WTC11 (cell line): ENCODE results near the gene SSNA1. TPM values are rescaled to one million over a fixed set of nuclear protein-coding genes. Genes with fewer than 3 reads are reported as not detected.

Source experiments
- ATAC-seq: fragments of 200-7000 bp; cut with Tn5 transposase; 2 replicates; pipeline ENCODE4 v1.10.0; 2021; ENCODE audit warnings: mild to moderate bottlenecking, moderate library complexity
- CTCF ChIA-PET: fragments of 300-600 bp; sonication (Branson Sonifier 250); formaldehyde crosslinking; loops from one replicate; lab custom pipeline; 2021; ENCODE audit warnings: antibody characterized with exemption; lab: Charles Lee
- POLR2A ChIA-PET: fragments of 350-600 bp; sonication (Branson Sonifier 250); formaldehyde crosslinking; loops from one replicate; lab custom pipeline; 2021; ENCODE audit warnings: antibody characterized with exemption; lab: Charles Lee
- DNase-seq: peaks from one replicate; pipeline ENCODE4 v3.0.0; 2021; ENCODE audit warnings: low spot score
- H3K27ac Mint-ChIP-seq: 2 replicates; pipeline ENCODE4 v1.8.0; 2021; ENCODE audit warnings: mixed read lengths
- H3K27me3 Mint-ChIP-seq: 2 replicates; pipeline ENCODE4 v1.8.0; 2021; ENCODE audit warnings: low read depth, mild to moderate bottlenecking, moderate library complexity, mixed read lengths
- H3K36me3 Mint-ChIP-seq: 2 replicates; pipeline ENCODE4 v1.8.0; 2021; ENCODE audit warnings: mixed read lengths
- H3K4me1 Mint-ChIP-seq: 2 replicates; pipeline ENCODE4 v1.8.0; 2022; ENCODE audit warnings: mixed read lengths
- H3K4me3 Mint-ChIP-seq: 2 replicates; pipeline ENCODE4 v1.8.0; 2021; ENCODE audit warnings: mild to moderate bottlenecking, moderate library complexity, mixed read lengths
- H3K9me3 Mint-ChIP-seq: 2 replicates; pipeline ENCODE4 v1.8.0; 2021; ENCODE audit warnings: mixed read lengths
- ATF1 ChIP-seq: sonication (generic); formaldehyde crosslinking; IDR thresholded peaks from 2 replicates; pipeline ENCODE4 v1.8.1; 2023; ENCODE audit warnings: mild to moderate bottlenecking, moderate library complexity, missing genetic modification reagents
- CREM ChIP-seq: sonication (generic); formaldehyde crosslinking; IDR thresholded peaks from 2 replicates; pipeline ENCODE4 v1.8.1; 2022; ENCODE audit warnings: mild to moderate bottlenecking, missing genetic modification reagents, moderate library complexity
- E2F5 ChIP-seq: sonication (generic); formaldehyde crosslinking; IDR thresholded peaks from 2 replicates; pipeline ENCODE4 v1.8.1; 2022; ENCODE audit warnings: mild to moderate bottlenecking, moderate library complexity, missing genetic modification reagents
- ERG ChIP-seq: fragments of 250-450 bp; sonication (Bioruptor Pico); IDR thresholded peaks from 2 replicates; pipeline ENCODE4 v1.8.0; 2021; ENCODE audit warnings: mild to moderate bottlenecking
- GABPB1 ChIP-seq: sonication (generic); formaldehyde crosslinking; IDR thresholded peaks from 2 replicates; pipeline ENCODE4 v1.8.1; 2023; ENCODE audit warnings: mild to moderate bottlenecking, missing genetic modification reagents
- GTF2I ChIP-seq: fragments of 250-450 bp; sonication (Bioruptor Pico); conservative IDR thresholded peaks from 2 replicates; pipeline ENCODE4 v1.4.0; 2021; ENCODE audit warnings: mild to moderate bottlenecking
- IRF2 ChIP-seq: sonication (generic); formaldehyde crosslinking; IDR thresholded peaks from 2 replicates; pipeline ENCODE4 v1.8.0; 2022; ENCODE audit warnings: low read depth, missing genetic modification reagents, borderline replicate concordance
- JUN ChIP-seq: sonication (generic); formaldehyde crosslinking; IDR thresholded peaks from 2 replicates; pipeline ENCODE4 v1.8.0; 2023; ENCODE audit warnings: mild to moderate bottlenecking, missing genetic modification reagents
- MLX ChIP-seq: sonication (generic); formaldehyde crosslinking; IDR thresholded peaks from 2 replicates; pipeline ENCODE4 v1.8.1; 2023; ENCODE audit warnings: mild to moderate bottlenecking, missing genetic modification reagents, moderate library complexity
- NR2C2 ChIP-seq: sonication (generic); formaldehyde crosslinking; IDR thresholded peaks from 2 replicates; pipeline ENCODE4 v1.8.0; 2022; ENCODE audit warnings: mild to moderate bottlenecking, missing genetic modification reagents
- TP53 ChIP-seq: sonication (generic); formaldehyde crosslinking; IDR thresholded peaks from 2 replicates; pipeline ENCODE4 v1.8.1; 2023; ENCODE audit warnings: mild to moderate bottlenecking, missing genetic modification reagents
- ZBTB21 ChIP-seq: sonication (generic); formaldehyde crosslinking; IDR thresholded peaks from 2 replicates; pipeline ENCODE4 v1.8.1; 2023; ENCODE audit warnings: mild to moderate bottlenecking, missing genetic modification reagents, borderline replicate concordance
- ZNF317 ChIP-seq: sonication (generic); formaldehyde crosslinking; IDR thresholded peaks from 2 replicates; pipeline ENCODE4 v1.8.1; 2023; ENCODE audit warnings: low read depth, mild to moderate bottlenecking, moderate library complexity, missing genetic modification reagents, borderline replicate concordance
- ZNF396 ChIP-seq: fragments of 250-450 bp; sonication (Bioruptor Pico); IDR thresholded peaks from 2 replicates; pipeline ENCODE4 v1.8.0; 2021; ENCODE audit warnings: mild to moderate bottlenecking, moderate library complexity, borderline replicate concordance
- ZNF532 ChIP-seq: fragments of 250-450 bp; sonication (Bioruptor Pico); IDR thresholded peaks from 2 replicates; pipeline ENCODE4 v1.9.0; 2021; ENCODE audit warnings: mild to moderate bottlenecking, borderline replicate concordance
- ZNF671 ChIP-seq: fragments of 250-450 bp; sonication (Bioruptor Pico); IDR thresholded peaks from 2 replicates; pipeline ENCODE4 v1.8.0; 2021; ENCODE audit warnings: mild to moderate bottlenecking
- total RNA-seq: library from RNA; stranded (reverse); gene quantifications from 3 replicates; pipeline ENCODE4 v1.2.3, GENCODE V29; 2021
- TF ChIP-seq, protein P1 (sequence below): sonication (generic); formaldehyde crosslinking; conservative IDR thresholded peaks from 2 replicates; pipeline ENCODE4 v1.8.1; 2022; ENCODE audit warnings: mild to moderate bottlenecking, missing genetic modification reagents
- TF ChIP-seq, protein P2 (sequence below): sonication (generic); formaldehyde crosslinking; IDR thresholded peaks from 2 replicates; pipeline ENCODE4 v1.8.1; 2022; ENCODE audit warnings: low read depth, mild to moderate bottlenecking, moderate library complexity, missing genetic modification reagents, borderline replicate concordance
- TF ChIP-seq, protein P3 (sequence below): fragments of 250-450 bp; sonication (Bioruptor Pico); IDR thresholded peaks from 2 replicates; pipeline ENCODE4 v1.9.0; 2021; ENCODE audit warnings: moderate library complexity, mild to moderate bottlenecking, inconsistent platforms, borderline replicate concordance

SSNA1 gene
- total RNA-seq, 1 experiment from 2014 or later, result 102 TPM

DNA sequence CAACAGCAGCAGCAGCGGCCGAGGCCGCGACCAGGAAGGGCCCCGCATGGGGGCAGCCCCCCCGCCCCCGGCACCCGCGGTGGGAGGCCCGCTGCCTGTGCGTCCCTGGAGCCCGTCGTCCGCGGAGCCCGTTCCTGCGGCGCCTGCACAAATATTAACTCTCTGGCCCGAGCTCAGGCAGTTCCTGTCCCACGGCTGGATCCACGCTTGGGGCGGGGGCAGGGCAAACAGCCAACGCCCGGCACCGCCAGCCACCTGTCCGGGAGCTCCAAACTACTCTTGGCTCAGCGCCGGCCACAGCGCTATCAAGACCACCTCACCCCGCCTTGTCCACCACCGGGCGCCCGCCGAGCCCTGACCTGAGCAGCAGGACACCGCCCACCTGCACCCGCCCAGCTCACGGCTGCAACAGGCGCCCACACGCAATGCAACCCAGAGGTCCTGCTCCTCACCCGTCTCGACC is 18.5 kb upstream of the SSNA1 start, which contains the start of gene LRRC26 (continued):
- TF ChIP-seq, protein P1, sequence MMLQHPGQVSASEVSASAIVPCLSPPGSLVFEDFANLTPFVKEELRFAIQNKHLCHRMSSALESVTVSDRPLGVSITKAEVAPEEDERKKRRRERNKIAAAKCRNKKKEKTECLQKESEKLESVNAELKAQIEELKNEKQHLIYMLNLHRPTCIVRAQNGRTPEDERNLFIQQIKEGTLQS (CRISPR knock-in tag), result no peak
- TF ChIP-seq CREM, result no peak
- TF ChIP-seq, protein P2, sequence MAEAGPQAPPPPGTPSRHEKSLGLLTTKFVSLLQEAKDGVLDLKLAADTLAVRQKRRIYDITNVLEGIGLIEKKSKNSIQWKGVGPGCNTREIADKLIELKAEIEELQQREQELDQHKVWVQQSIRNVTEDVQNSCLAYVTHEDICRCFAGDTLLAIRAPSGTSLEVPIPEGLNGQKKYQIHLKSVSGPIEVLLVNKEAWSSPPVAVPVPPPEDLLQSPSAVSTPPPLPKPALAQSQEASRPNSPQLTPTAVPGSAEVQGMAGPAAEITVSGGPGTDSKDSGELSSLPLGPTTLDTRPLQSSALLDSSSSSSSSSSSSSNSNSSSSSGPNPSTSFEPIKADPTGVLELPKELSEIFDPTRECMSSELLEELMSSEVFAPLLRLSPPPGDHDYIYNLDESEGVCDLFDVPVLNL (CRISPR knock-in tag), result no peak
- TF ChIP-seq ATF1 (CRISPR knock-in tag), result no peak
- no peak for TF ChIP-seq GTF2I (CRISPR knock-in tag)
- TF ChIP-seq NR2C2 (CRISPR knock-in tag), result no peak
- TF ChIP-seq ZNF671 (CRISPR knock-in tag), result no peak
- TF ChIP-seq, all 79 proteins: peak for 0

DNA sequence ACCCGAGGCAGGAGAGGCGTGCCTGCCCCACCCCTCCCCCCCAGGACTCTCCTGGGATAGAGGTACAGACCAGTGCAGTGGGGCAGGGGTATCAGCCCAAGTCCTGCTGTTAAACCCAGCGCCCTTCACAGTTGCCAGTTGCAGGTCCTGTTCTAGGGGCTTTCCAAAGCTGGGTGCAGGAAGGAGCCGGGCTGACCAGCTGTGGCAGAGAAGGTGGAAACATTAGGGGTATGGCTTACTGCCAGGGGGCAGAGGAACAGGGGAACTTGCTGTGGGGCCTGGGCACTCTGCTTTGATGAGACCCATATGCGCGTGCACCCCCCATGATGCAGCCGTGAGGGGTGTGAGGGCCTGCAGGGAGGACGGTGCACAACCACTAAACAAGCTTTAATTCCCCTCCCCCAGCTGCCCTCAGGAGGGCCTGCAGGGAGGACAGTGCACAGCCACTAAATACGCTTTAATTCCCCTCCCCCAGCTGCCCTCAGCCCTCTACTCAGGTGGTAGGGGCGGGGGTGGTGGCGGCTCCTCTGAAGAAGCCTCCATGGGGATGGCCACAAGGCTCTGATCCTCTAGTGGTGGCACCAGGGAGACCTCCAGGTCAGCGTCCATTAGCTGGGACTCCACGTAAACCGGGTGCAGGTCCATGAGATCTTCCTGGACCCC is 17.9 kb upstream of the SSNA1 start:
- H3K27ac Mint-ChIP-seq, result no peak overlapping the region
- H3K27me3 Mint-ChIP-seq, result peaks cover 51% of the 10 kb centered on the region
- ATAC-seq (no peak), DNase-seq (no peak)
- POLR2A ChIA-PET, result interaction anchor here (0.8 kb wide), 1 partner anchor 84 kb away, joined by 3 read pairs; the partner anchor contains the start of gene MAN1B1
- TF ChIP-seq MLX (CRISPR knock-in tag), result no peak
- no peak for TF ChIP-seq IRF2 (CRISPR knock-in tag)
- TF ChIP-seq ZNF396 (CRISPR knock-in tag), result no peak
- no peak overlapping the region for H3K4me3 Mint-ChIP-seq
- H3K9me3 Mint-ChIP-seq, result no peaks in the 10 kb centered on the region
- H3K36me3 Mint-ChIP-seq, result no peaks in the 10 kb centered on the region
- CTCF ChIA-PET, result interaction anchor here (0.9 to 3.1 kb wide), 9 partner anchors 14 to 136 kb away, joined by 3 to 17 read pairs (median 5); partner anchors contain the start of genes RNF224 and TOR4A
- peaks cover 6% of the 10 kb centered on the region for H3K4me1 Mint-ChIP-seq

GRCh38 chr9:137171149-137171900 is 17.2 kb upstream of the SSNA1 start:
- no peak for DNase-seq
- no peak for TF ChIP-seq ERG (CRISPR knock-in tag)
- TF ChIP-seq, protein P3, sequence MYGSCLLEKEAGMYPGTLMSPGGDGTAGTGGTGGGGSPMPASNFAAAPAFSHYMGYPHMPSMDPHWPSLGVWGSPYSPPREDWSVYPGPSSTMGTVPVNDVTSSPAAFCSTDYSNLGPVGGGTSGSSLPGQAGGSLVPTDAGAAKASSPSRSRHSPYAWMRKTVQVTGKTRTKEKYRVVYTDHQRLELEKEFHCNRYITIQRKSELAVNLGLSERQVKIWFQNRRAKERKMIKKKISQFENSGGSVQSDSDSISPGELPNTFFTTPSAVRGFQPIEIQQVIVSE (CRISPR knock-in tag), result no peak
- no peak for TF ChIP-seq ZBTB21 (CRISPR knock-in tag)
- no peak for TF ChIP-seq GABPB1 (CRISPR knock-in tag)
- TF ChIP-seq, protein P1 (CRISPR knock-in tag), result no peak
- no peak for TF ChIP-seq ZNF317 (CRISPR knock-in tag)
- TF ChIP-seq JUN (CRISPR knock-in tag), result no peak
- TF ChIP-seq ZNF532, result no peak
- TF ChIP-seq TP53, result no peak
- no peak for TF ChIP-seq E2F5 (CRISPR knock-in tag)
- TF ChIP-seq NR2C2 (CRISPR knock-in tag), result no peak
- Mint-ChIP-seq H3K27me3 (peaks cover 45% of the 10 kb centered on the region), H3K4me1 (peaks cover 6% of the 10 kb centered on the region), H3K27ac (no peak overlapping the region), H3K9me3 (no peaks in the 10 kb centered on the region), H3K36me3 (no peaks in the 10 kb centered on the region), H3K4me3 (no peak overlapping the region)
- ChIA-PET CTCF (interaction anchor here (0.9 to 2.3 kb wide), 6 partner anchors 18 to 125 kb away, joined by 3 to 17 read pairs (median 4); partner anchors contain the start of gene TOR4A), POLR2A (interaction anchor here (0.6 to 1.0 kb wide), 2 partner anchors 21 to 302 kb away, joined by 3 read pairs; no protein-coding TSS in a partner anchor)
- no peak for ATAC-seq
